Measurements from ENCODE around the gene EML1.
A peak's percentile ranks its signal among the peaks of the same experiment; 100 is the strongest.

The EML1 gene

DNA sequence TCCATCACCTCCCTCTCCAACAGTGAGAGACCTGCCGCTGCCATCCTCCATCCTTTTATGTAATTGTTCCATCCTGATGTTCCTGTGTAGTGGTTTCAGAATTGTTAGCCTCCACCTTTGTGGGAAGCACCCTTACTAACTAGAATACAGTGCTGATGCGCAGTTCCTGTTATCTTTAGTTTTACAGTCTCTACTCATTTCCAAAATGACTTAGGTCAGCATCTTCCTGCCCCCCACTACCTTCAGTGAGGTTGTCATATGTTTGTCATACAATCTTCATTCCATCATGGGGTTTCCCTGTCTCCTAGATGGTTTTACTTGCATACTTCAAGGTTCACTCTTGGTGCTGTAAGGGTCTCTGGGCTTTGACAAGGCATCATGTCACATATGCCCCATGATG is 69.8 kb downstream of the EML1 start:
- no peak for TF ChIP-seq CTCF (IDR thresholded peaks at IDR 0.05; ENCODE audit: low read depth, low read length)
- no peak for DNase-seq (ENCODE audit: extremely low read depth, low read depth)

GRCh38 chr14:99865408-99865807 is 72.2 kb downstream of the EML1 start:
- TF ChIP-seq CTCF (IDR thresholded peaks at IDR 0.05; ENCODE audit: low read depth, low read length) = no peak
- DNase-seq (ENCODE audit: extremely low read depth, low read depth) = no peak

DNA sequence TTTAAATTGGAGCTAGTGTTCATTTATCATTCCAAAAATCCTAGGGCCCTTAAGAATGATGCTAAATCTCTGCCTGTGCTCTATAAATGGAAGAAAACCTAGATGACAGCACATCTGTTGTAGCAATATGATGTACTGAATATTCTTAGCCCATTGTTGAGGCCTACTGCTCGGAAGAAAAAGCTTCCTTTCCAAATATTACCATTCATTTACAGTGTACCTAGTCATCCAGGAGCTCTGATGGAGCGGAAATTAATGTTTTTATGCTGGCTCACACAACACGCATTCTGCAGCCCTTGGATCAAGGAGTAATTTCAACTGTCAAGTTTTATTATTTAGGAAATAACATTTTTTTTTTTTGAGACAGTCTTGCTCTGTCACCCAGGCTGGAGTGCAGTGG is 77.4 kb downstream of the EML1 start:
- no peak for DNase-seq (ENCODE audit: extremely low read depth, low read depth)
- no peak for TF ChIP-seq CTCF (IDR thresholded peaks at IDR 0.05; ENCODE audit: low read depth, low read length)

DNA sequence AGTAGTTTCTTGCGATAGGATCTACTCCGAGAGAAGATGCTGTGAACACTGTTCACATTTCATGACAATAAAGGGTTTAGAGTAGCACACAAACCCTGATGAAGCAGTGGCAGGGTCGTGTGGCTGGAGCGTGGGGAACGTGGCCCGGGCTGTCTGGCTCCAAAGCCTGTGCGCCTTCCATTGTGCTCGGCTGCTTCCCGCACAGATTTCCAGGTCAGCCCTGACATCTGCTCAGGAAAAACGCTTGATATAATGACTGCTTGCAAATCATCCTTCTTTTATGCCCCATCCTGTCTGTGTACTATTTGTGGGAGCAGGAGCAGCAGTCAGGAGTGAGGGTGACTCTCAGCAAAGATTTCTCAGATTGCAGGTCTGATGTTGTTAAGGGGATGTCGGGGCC is 78.6 kb downstream of the EML1 start:
- TF ChIP-seq CTCF (IDR thresholded peaks at IDR 0.05; ENCODE audit: low read depth, low read length) = no peak
- DNase-seq (ENCODE audit: extremely low read depth, low read depth) = no peak

- TF ChIP-seq CTCF (IDR thresholded peaks at IDR 0.05; ENCODE audit: low read depth, low read length) = no peak
- peak; percentile 22 for DNase-seq (ENCODE audit: extremely low read depth, low read depth)
These were observed 79.7 kb downstream of the EML1 start for GRCh38 chr14:99872786-99873440.

GRCh38 chr14:99873653-99874052 is 80.4 kb downstream of the EML1 start:
- no peak for DNase-seq (ENCODE audit: extremely low read depth, low read depth)
- no peak for TF ChIP-seq CTCF (IDR thresholded peaks at IDR 0.05; ENCODE audit: low read depth, low read length)

DNA sequence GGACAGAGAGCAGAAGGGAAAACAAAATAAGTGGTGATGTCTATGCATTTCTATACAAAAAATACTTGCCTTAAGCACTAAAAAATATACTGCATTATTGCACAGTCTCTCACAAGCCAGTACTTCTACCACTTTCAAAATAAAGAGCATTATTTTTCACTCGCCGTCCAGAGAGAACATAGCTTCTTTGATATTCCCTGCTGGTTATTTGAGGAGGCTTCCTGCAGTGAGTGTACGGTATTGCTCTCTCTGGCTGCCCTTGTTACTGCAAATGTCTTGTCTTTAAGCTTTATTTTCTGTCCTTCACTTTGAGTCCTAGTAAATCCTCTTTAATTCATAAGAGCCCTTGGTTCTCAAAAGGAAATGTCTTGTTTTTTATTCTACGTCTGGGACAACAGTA is 81.1 kb downstream of the EML1 start:
- DNase-seq (ENCODE audit: extremely low read depth, low read depth) = no peak
- TF ChIP-seq CTCF (IDR thresholded peaks at IDR 0.05; ENCODE audit: low read depth, low read length) = no peak

All from AG09319 (cell line).